Measurements from ENCODE around the gene AP1B1.
"Not testable (repeated sequence)": the region's sequence is repeated elsewhere in the genome, so short reads cannot be mapped to it uniquely, and the experiment has no call there.

The AP1B1 gene

DNA sequence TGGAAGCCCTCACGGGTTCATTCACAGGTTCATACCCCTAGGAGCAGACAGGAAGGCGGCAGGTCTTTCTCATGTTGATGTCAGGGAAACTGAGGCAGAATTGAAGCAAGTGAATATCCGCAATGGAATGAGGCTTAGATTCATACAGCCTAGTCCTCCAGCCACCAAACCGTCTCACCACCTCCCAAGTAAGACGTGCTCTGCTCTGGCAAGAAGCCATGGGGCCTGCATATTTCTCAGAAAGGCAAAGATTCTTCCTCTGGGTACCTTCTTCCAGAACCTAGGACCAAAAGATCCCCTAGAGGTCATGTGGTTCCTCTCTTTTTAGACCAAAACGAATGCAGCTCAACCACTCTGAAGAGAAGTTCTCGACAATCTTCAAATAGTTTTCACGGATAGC is 1.7 kb downstream of the AP1B1 start:
- DNase-seq: no peak

DNA sequence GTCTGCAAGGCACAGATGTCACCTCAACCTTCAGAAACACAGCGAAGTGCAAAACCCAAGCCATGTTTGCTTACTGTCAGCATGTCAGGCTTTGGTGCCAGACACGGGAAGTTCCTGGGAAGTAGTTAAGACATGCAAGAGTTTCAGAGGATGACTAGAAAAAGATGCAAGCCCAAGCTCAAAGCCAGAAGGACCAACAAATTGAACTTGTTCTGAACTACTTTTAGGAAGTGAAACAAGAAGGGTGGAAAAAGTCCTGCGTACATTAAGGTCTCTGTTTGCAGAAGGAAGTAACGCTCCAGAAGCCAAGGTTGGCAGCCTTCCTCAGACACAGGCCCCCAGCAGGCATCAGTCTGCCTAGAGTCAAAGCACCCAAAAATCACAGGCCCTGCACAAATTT is 2.6 kb downstream of the AP1B1 start:
- no peak for DNase-seq

DNA sequence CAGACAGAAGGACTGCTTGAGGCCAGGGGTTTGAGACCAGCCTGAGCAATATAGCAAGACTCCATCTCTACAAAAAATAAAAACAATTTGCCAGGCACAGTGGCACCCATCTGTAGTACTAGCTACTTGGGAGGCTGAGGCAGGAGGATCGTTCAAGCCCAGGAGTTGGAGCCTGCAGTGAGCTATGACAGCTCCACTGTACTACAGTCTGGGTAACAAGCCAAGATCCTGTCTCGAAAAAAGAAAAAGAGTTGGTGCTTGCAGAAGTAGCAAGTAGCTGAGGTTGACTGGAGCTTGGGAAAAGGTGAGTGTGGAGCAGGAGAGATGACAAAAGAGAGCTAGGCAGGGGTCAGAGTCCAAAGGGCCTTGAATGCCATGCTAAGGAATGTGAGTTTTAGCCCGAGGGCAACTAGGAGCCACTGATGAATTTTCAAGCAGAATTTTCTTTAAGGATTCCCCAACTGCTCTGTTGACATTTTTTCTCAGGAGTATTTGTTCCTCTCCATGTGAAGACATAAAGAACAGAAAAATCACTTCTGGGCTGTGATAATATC is 3.1 kb downstream of the AP1B1 start:
- no peak for DNase-seq

DNA sequence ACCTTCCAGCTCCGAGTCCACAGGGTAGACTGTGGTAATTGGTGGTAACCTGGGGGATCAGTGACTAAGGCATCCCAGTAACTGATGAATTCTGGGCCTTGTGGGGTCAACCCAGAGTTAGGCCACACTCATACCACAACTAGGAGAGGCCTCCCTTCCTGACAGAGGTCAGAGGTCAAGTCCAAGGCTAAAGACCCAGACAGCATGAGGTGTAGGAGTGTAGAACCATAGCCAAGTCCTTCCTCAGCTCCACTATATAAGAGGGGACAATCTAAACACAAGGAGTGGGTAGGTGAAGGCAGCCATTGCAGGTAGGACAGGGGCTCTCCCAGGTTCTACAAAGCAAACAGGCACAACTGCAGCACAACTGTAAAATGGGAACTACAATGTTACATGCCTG is 4.6 kb downstream of the AP1B1 start:
- no peak for DNase-seq

DNA sequence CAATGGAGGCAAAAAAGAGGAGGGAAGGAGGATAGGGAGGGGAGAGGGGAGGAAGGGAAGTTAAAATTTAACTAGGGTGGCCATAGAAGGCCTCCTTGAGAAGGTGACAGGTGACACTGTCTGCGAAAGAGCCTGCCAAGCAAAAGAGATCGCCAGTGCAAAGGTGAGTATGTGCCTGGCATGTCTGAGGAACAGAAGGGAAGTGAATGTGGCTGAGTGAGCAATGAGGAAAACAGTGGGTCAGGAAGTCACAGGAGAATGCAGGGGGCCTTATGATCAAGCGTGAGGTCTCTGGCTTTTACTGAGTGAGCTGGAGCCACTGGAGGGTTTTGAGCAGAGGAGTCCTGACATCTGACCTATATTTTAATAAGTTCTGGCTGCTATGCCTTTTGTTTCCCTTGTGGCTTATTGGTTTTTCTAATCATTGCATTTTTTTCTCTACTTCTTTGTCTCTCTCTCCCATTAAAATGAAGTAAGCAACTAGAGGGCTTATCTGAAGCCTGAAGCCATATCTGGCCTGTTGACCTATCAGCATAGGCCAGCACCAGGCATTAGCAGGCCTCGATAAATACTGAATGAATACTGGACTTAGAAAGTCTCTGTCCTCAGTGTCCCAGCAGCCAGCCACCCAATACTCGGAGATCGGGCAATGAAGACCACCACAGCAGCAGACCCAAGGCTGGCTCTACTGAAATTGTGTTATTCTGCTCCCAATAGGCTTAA is 5.6 kb downstream of the AP1B1 start:
- DNase-seq: no peak

GRCh38 chr22:29380856-29381255 is 7.5 kb downstream of the AP1B1 start:
- DNase-seq: no peak

DNA sequence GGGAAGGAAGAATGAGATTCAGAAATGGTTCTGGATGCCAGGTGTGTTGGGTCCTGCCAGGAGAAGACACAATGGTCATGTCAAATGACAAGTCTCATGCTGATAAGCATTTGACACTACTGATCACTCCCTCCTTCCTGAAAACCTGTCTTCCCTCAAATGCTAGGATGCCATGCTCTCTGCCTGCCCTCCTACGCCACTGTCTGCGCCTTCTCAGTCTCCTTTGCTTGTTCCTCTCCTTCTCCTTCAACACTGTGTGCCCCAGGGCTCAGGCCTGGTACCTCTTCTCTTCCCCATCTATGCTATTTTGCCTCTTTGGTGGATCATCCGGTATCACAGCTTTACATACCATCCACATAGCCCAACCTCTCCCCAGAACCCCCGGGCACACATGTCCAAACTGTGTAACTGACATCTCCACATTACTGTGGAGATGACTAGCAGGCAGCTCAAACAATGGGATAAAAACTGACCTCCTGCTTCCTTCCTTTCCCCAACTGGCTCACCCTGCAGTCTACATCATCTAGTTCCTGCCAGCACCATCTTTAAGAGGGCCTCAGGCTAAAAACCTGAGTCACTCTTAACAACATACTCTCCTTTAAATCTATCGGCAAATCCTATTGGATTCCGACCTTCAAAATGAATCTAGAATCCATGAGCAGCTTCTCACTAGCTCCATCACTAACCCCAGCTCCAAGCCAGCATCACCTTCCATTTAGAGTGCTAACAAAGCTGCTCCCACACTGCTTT is 8.2 kb downstream of the AP1B1 start:
- no peak for DNase-seq

- DNase-seq: no peak
These were observed 9.1 kb downstream of the AP1B1 start for GRCh38 chr22:29379258-29379657.

- no peak for DNase-seq
These were observed 10.4 kb downstream of the AP1B1 start for GRCh38 chr22:29377979-29378378.

DNA sequence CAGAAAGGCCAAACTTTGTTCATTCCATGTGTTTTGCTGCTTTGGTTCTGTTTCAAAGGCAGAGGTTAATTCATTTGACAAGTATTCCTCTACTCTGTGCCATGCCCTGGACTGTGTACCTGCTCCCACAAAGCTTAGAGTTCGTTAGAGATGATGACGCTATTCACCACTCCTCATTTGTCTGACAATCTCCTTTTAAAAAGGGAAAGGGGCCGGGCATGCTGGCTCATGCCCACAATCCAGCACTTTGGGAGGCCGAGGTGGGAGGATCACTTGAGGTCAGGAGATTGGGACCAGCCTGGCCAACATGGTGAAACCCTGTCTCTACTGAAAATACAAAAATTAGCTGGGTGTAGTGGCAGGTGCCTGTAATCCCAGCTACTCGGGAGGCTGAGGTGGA is 11.7 kb downstream of the AP1B1 start:
- DNase-seq: not testable (repeated sequence)

GRCh38 chr22:29375398-29376076 is 12.8 kb downstream of the AP1B1 start:
- no peak for DNase-seq

DNA sequence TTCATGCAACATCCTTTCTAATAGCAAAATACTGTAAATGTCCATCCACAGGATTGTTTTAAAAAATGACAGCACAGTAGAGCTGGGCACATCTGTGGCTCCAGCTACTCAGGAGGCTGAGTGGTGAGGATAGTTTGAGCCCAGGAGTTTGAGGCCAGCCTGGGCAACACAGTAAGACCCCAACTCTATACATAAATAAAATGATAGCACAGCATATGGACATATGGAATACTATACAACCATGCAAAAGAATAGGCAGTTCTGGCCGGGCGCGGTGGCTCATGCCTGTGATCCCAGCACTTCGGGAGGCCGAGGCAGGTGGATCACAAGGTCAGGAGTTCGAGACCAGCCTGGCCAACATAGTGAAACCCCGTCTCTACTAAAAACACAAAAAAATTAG is 13.6 kb downstream of the AP1B1 start:
- DNase-seq: not testable (repeated sequence)

DNA sequence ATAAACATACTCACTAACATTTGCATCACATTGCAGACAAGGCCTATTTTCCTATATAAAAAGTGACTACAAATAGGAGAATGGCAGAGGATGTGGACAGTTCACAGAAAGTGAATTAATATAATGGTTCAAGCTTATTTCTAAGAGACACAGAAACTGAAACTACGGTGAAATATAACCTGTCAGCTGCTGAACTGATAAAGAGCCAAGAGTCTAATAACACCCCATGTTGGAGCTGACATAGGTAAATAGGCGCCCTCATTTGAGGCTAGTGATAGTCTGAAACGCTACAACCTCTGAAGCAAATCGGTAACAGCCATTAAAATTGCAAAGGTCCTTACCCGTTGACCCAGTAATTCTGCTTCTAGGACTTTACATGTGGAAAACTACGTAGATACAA is 14.0 kb downstream of the AP1B1 start:
- no peak for DNase-seq

DNA sequence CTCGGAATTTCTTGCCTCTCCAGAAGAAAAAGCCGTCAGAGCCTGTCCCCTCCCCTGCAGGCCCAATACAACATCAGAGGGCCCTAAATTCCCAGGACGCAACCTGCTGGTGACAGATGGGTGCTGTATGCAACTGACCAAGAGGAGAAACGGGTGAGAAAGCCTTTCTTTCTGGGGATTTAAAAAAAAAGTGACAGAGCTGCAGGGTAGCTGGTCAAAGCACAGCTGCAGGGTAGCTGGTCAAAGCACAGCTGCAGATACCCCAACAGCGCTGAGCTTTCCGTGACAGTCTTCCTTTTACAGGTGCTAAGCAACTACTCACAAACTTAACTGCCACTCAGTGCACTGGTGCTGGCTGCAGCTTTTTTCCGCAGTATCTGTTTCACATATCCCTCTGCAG is 17.8 kb downstream of the AP1B1 start:
- DNase-seq: no peak

DNA sequence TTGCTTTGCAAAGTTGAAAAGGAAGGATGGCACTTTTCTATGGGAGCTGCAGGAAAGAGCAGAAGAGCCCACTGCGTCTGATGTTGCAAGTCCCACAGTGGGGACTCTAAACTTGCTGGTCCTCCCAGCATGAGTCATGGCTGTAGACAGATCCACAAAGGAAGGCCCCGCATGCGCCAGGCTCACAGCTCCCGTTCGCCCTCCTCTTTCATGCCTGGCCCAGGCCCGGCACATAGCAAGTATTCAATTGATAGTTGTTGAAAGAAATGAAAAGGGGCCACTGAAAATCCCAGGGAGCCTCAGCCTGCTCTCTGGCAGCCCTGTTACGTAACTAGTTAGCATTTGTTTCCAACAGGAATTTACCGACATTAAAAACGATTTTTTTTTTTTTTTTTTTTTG is 18.9 kb downstream of the AP1B1 start:
- no peak for DNase-seq

DNA sequence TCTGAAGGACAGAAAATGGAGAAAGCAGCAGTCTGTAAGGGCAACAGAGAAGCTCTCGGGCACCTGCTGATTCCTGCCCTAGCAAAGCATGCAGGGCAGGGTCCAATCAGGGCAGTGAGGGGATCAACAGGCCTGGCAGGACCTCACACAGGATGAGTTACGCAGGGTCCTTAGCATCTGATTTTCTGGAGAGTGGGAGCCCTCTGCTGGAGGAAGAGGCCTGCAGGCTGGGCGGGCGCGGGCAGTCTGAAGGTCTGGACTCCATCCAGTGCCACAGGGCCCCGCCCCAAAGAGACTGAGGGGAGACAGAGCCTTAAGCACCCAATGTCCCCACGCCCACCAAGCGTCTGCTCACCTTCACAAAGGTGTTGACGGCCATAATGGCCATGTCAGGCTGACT is 28.9 kb downstream of the AP1B1 start:
- peak; percentile 75 for DNase-seq

GRCh38 chr22:29357193-29357890 is 31.0 kb downstream of the AP1B1 start:
- DNase-seq: not testable (repeated sequence)

DNA sequence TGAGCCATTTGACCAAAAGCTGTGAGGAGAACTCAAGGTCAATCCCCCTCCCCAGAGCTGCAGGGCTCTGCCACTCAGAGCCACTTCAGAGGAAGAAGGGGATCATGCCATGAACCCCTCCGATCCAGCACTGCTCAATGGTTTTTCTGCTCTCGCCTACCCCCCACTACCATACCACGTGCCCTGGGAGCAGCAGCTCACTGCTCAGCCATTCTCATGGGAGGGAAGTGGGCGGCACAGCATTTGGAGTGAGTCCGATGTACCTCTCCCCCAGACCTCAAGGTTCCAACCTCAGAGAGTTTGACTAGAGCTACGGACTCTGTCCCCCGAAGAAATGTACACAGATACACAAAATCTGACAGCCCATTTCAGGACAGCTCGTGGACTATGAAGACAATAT is 34.5 kb downstream of the AP1B1 start:
- no peak for DNase-seq

DNA sequence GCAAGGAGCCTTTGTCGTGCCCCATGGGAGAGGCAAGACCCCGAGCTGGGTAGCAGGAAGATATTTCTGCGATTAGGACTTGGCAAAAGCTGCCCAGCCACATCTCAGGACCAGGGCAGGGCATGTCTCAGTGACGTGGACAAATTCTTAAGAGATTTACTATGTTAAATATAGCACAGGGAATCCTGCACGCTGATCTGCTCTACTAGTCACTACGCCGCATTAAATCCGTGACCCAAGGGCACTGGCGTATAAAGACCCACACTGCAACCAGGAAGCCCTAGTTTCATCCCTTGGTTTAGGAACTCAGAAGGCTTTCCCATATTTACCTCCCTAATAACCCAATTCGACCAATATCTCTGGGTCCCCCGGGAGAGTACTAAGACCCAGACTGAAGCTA is 35.1 kb downstream of the AP1B1 start:
- no peak for DNase-seq

DNA sequence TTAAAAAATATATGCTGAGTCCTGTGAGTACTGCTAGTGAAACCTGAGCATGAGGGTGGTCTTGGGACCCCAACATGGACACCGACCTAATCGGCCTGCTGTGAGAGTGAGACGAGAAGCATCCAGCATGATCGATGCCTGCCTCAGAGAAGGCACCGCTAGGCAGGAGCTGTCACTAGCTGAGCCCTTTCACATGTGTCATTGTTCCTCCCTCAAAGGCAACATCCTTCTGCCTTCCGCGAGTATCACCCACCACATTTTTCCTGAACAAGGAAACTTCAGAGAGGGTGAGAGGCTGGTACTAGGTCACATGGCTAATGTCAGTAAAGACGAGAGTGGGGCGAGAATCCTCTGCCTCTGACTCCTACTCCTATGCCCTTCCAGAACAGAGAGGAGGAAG is 35.6 kb downstream of the AP1B1 start:
- DNase-seq: no peak

- no peak for DNase-seq
These were observed 36.5 kb downstream of the AP1B1 start for GRCh38 chr22:29351891-29352290.

DNA sequence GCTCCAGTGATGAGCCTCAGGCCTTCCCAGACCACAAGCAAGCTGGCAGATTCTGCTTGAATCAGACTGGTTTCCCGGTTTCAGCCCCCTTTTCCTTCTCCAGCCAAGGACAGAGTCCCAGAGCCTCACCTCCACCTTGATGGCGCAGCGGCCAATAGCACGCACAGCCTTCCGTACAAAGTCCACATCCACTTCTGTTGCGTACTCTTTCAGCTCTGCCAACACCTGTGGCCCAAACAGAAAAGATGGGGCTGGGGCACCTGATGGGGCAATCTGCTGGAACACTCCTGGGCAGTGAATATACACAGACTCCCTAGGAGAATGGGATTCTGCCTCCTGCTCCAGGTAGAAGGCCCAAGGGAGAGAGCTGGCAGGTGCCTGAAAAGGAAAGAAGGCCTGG is 37.3 kb downstream of the AP1B1 start:
- no peak for DNase-seq

- no peak for DNase-seq
These were observed 39.4 kb downstream of the AP1B1 start for GRCh38 chr22:29348956-29349355.

Data from right forelimb (tissue), 1 donor.